Head of caudate nucleus (tissue), 42 donors: Measurements from ENCODE around the gene ADAM30.
A peak's percentile ranks its signal among the peaks of the same experiment; 100 is the strongest.

Source experiments
- DNase-seq, 42 donors: peaks; one replicate each; pipeline versions ENCODE4 v3.0.0 to v3.0.0-alpha.2; 2020 to 2021; ENCODE audit warnings: mixed read lengths in 7 of 42
- intact Hi-C: fragments of 100-400 bp; cut with DNase I; formaldehyde crosslinking; loops from one replicate; pipeline ENCODE4 v1.15.0; 2022

Gene ADAM30

DNA sequence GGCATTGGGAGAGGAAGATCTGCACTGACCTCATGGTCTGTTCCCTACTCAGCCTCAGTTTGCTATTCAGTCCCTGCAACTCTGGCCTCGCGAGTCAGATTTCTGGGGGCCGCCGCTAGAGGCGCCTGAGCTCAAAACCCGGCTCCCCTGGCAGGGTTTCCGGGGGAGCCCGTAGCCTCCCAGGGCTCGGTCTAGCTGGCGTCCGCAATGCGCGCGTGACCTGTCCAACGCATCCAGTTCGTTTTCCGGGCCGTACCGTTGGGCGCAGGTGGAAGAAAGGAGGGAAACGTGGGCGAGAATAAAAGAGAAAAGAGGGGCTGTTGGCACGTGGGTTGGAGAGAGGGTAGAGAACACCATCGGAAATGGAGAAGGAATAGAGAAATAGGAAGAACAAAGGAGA lies at the start of gene ADAM30:
TSS of gene ADAM30 (minus strand) at position 213 of the 400 bp plus-strand sequence. CDS start at position 34, 179 bp downstream.
- intact Hi-C loops = no loop called here
- no peak for DNase-seq

GRCh38 chr1:119943216-119943615 lies 46.9 kb upstream of the ADAM30 start:
- intact Hi-C loops = no loop called here
- no peak for DNase-seq

- no peak for DNase-seq
- intact Hi-C loops = no loop called here
Measured at GRCh38 chr1:119941392-119941791, 45.1 kb upstream of the ADAM30 start.

- intact Hi-C loops = no loop called here
- DNase-seq = no peak
Measured at GRCh38 chr1:119940697-119941096, 44.4 kb upstream of the ADAM30 start.

- intact Hi-C loops = no loop called here
- no peak for DNase-seq
Measured at GRCh38 chr1:119937198-119937597, 40.9 kb upstream of the ADAM30 start.

- intact Hi-C loops = no loop called here
- DNase-seq = no peak
Measured at GRCh38 chr1:119935915-119936314, 39.6 kb upstream of the ADAM30 start.

GRCh38 chr1:119935373-119935772 lies 39.1 kb upstream of the ADAM30 start:
- DNase-seq = no peak
- intact Hi-C loops = no loop called here

DNA sequence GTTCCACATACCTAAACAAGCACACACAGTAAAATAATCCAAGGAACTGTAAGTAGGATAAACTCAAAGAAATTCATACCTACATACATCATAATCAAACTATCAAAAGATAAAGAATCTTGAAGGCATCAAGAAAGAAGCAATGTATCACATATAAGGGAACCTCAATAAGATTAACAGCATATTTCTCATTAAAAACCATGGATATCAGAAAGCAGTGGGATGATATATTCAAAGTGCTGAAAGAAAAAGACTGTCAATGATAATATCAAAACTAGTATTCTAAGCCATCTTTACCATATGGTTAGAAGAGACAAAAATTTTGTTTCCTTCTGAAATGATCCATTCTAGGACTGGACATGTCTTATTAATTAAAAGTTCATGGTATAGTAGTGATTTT lies 37.1 kb upstream of the ADAM30 start:
- DNase-seq = no peak
- intact Hi-C loops = no loop called here

- intact Hi-C loops = no loop called here
- no peak for DNase-seq
Measured at GRCh38 chr1:119929643-119930315, 33.5 kb upstream of the ADAM30 start.

- intact Hi-C loops = no loop called here
- DNase-seq = no peak
Measured at GRCh38 chr1:119926553-119926952, 30.2 kb upstream of the ADAM30 start.

GRCh38 chr1:119924948-119925898 lies 28.9 kb upstream of the ADAM30 start:
- peak in 1 of 42 donors; percentile 27 for DNase-seq

DNA sequence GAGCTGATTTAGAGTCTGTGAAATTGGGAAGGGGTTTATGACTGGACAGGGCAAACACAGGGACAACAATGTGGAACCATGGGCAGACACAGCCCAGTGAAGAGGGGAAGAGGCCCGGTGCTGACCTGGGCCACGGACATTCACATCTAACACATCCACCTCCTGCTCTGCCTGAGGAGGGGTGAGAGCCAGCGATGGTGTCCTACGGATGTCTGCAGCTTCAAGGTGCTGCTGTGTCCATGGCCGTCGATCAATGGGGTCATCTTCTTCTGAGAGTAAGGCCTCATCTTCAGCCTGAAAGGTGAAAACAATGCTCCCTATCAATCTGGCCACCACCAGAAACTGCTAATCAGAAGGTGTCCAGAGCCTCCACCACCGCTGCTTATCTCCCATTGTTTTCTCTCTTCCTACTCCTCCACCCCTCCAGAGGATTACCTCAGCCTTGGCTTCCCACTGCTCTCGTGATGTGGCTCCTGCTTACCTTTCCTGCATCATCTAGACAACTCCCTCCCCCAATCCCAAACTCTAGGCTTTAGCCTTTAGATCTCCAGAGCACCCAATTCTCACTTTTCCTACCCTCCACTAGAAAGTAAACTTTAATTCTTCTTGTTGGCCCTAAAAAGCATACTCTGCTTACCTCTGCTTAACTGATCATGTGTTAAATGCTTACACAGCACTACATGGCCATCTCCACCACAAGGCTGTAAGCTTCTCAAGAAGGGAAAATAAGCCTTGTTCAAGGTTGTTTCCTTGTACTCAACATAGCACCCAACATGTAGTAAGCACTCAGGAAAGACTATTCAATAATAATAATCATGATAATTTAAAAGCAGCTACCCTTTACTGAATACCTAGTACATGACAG lies 24.0 kb upstream of the ADAM30 start:
- intact Hi-C loops = no loop called here

More at GRCh38 chr1:119924948-119925898, 28.9 kb upstream of the ADAM30 start:
- intact Hi-C loops = no loop called here

GRCh38 chr1:119919241-119919640 lies 22.9 kb upstream of the ADAM30 start:
- intact Hi-C loops = no loop called here

More for the DNA sequence above, 24.0 kb upstream of the ADAM30 start:
- no peak for DNase-seq

GRCh38 chr1:119918301-119918700 lies 22.0 kb upstream of the ADAM30 start:
- intact Hi-C loops = no loop called here
- DNase-seq = no peak

More at GRCh38 chr1:119919241-119919640, 22.9 kb upstream of the ADAM30 start:
- DNase-seq = no peak

GRCh38 chr1:119917304-119918055 lies 21.2 kb upstream of the ADAM30 start:
- intact Hi-C loops = no loop called here

GRCh38 chr1:119915517-119915916 lies 19.2 kb upstream of the ADAM30 start:
- DNase-seq = no peak
- intact Hi-C loops = no loop called here

More at GRCh38 chr1:119917304-119918055, 21.2 kb upstream of the ADAM30 start:
- no peak for DNase-seq

GRCh38 chr1:119914071-119914470 lies 17.8 kb upstream of the ADAM30 start:
- intact Hi-C loops = no loop called here
- DNase-seq = no peak

- intact Hi-C loops = no loop called here
- DNase-seq = no peak
Measured at GRCh38 chr1:119912963-119913362, 16.6 kb upstream of the ADAM30 start.

- no peak for DNase-seq
- intact Hi-C loops = no loop called here
Measured at GRCh38 chr1:119911775-119912174, 15.5 kb upstream of the ADAM30 start.
